HG03432 (cell line): ENCODE data around the gene CD84.
"Not testable (repeated sequence)": the region's sequence is repeated elsewhere in the genome, so short reads cannot be mapped to it uniquely, and the experiment has no call there.

Source experiments
- ATAC-seq: cut with Tn5 transposase; IDR thresholded peaks from one replicate; pipeline ENCODE4 v1.9.1; 2021; ENCODE audit warnings: mild to moderate bottlenecking, moderate library complexity; ENCODE audit not compliant: unreplicated experiment

Gene CD84, protein sequence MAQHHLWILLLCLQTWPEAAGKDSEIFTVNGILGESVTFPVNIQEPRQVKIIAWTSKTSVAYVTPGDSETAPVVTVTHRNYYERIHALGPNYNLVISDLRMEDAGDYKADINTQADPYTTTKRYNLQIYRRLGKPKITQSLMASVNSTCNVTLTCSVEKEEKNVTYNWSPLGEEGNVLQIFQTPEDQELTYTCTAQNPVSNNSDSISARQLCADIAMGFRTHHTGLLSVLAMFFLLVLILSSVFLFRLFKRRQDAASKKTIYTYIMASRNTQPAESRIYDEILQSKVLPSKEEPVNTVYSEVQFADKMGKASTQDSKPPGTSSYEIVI

GRCh38 chr1:160579216-160579701 is at the start of gene CD84:
CD84 (minus strand) TSS chr1:160579496; CDS start chr1:160579437, 59 bp downstream.
- no peak for ATAC-seq

- ATAC-seq, result no peak
These were observed 49.5 kb upstream of the CD84 start for GRCh38 chr1:160628799-160629263.

GRCh38 chr1:160627677-160628289 is 48.5 kb upstream of the CD84 start:
- ATAC-seq, result not testable (repeated sequence)

GRCh38 chr1:160626509-160627342 is 47.4 kb upstream of the CD84 start:
- ATAC-seq, result peak; percentile 26

- no peak for ATAC-seq
These were observed 46.6 kb upstream of the CD84 start for GRCh38 chr1:160625725-160626498.

DNA sequence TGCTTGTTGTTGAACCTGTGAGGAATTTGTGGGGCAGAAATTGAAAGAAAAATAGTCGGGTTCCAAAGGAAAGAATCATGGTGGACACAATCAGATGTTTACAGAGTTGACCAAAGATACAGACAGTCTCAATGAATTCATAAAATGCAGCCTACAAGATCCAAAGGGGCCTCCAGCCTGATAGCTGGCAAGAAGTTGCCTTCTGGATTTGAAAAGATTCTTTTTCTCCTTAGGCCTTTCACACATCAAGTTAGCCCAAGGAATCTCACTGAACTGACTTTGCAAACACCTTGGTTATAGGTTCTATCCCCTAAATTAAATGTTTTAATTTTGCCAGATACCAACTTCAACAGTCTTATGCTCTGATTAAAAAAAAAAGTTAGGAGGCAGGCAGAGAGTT is 46.0 kb upstream of the CD84 start:
- no peak for ATAC-seq

- peak; percentile 28 for ATAC-seq
These were observed 45.2 kb upstream of the CD84 start for GRCh38 chr1:160624464-160624863.

GRCh38 chr1:160623862-160624261 is 44.6 kb upstream of the CD84 start:
- no peak for ATAC-seq

GRCh38 chr1:160623227-160623633 is 43.9 kb upstream of the CD84 start:
- ATAC-seq, result no peak

GRCh38 chr1:160622501-160623226 is 43.4 kb upstream of the CD84 start:
- no peak for ATAC-seq

GRCh38 chr1:160621633-160622413 is 42.5 kb upstream of the CD84 start:
- no peak for ATAC-seq

DNA sequence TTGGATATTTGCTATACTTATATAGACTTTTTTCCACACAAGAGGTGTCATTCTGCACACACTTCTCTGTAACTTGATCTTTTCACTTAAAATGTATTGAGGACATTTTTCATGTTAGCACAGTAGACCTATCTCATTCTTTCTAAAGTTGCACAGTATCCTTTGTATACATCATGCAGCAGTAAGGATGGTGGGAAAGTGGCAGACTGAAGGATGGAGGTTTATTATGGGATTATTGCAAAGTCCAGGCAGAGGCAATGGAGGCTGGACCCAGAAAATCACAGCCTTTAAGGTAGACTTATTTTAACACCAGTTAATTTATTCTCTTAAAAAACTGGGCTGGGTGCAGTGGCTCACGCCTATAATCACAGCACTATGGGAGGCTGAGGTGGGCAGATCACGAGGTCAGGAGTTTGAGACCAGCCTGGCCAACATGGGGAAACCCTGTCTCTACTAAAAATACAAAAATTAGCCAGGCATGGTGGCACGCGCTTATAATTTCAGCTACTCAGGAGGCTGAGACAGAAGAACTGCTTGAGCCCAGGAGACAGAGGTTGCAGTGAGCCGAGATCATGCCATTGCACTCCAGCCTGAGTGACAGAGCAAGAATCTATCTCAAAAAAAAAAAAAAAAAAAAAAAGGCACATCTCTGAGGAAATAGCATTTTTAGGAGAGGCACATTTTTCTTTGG is 41.8 kb upstream of the CD84 start:
- no peak for ATAC-seq

- ATAC-seq, result no peak
These were observed 40.5 kb upstream of the CD84 start for GRCh38 chr1:160619742-160620277.

GRCh38 chr1:160618763-160619274 is 39.5 kb upstream of the CD84 start:
- ATAC-seq, result no peak

DNA sequence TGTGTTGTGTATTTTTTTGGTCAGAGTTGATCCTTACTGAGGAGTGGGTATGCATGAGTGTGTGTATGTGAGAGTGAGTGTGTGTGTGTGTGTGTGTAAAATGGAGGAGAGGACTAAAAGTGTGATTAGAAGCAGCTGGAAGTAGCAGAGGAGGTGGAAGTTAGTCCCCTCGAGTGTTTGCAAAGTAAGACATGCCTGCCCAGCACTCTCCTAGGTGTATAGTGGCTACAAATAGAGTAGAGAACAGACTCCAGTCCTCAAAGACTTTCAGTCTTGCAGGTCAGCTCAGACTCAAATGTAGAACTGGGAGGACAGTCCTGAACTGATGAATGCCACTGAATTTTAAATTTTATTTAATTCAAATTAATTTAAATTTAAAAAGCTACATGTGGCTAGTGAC is 39.0 kb upstream of the CD84 start:
- ATAC-seq, result no peak

DNA sequence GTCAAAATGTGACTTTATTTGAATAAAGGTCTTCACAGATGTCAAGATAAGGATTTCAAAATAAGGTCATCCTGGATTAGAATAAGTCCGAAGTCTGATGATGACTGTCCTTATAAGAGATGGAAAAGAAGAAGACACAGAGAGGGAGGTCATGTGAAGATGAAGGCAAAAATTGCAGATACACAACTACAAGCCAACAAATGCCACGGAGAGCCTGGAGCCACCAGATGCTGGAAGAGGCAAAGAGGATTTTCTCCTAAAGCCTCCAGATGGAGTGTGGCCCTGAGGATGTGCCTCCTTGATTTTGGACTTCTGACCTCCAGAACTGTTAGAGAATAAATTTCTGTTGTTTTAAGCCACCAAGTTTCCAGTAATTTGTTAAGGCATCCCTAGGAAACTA is 36.4 kb upstream of the CD84 start:
- no peak for ATAC-seq

DNA sequence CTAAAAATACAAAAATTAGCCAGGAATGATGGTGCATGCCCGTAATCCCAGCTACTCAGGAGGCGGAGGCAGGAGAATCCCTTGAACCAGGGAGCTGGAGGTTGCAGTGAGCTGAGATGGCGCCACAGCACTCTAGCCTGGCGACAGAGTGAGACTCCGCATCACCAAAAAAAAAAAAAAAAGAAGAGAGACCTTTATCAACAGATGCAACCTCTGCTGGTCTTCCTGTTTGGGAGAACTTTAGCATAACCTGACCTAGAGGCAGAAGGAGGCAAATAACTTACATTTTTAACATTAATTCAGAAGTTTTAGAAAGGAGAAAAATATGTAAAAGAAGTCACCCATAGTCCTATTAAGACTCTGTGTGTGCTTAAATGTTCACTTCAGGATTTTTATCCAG is 35.1 kb upstream of the CD84 start:
- ATAC-seq, result no peak

DNA sequence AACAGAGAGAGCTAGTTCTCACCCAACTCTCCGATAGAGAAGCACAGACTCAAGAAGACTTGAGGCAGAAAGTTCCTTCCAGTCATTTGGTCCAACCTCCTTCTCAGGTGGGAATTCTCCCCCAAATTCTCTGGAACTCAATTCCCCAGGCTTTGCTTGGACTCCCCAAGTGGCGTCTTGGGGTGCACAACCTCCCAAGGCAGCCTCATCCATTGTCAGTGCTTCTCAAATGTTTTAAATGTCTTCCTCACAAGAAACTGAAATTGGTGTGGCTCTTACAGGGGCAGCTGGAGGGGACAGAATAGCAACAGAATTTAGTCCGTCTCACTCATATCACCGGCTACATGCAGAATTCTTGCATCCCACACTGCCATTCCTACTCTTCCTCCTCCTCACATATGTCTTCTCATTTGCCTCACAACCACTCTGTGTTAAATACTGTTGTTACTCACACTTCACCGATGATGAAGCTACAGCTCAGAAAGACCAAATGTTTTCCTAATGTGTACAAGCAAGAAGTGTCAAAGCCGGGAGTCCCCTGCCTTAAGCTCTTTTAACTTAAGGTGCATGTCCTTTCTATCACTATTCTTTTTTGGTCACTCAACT is 33.4 kb upstream of the CD84 start:
- ATAC-seq, result no peak
